ENCODE measurements around the gene KIF1B. TPM values are rescaled to one million over a fixed set of nuclear protein-coding genes. Genes with fewer than 3 reads are reported as not detected.

KIF1B gene, protein sequence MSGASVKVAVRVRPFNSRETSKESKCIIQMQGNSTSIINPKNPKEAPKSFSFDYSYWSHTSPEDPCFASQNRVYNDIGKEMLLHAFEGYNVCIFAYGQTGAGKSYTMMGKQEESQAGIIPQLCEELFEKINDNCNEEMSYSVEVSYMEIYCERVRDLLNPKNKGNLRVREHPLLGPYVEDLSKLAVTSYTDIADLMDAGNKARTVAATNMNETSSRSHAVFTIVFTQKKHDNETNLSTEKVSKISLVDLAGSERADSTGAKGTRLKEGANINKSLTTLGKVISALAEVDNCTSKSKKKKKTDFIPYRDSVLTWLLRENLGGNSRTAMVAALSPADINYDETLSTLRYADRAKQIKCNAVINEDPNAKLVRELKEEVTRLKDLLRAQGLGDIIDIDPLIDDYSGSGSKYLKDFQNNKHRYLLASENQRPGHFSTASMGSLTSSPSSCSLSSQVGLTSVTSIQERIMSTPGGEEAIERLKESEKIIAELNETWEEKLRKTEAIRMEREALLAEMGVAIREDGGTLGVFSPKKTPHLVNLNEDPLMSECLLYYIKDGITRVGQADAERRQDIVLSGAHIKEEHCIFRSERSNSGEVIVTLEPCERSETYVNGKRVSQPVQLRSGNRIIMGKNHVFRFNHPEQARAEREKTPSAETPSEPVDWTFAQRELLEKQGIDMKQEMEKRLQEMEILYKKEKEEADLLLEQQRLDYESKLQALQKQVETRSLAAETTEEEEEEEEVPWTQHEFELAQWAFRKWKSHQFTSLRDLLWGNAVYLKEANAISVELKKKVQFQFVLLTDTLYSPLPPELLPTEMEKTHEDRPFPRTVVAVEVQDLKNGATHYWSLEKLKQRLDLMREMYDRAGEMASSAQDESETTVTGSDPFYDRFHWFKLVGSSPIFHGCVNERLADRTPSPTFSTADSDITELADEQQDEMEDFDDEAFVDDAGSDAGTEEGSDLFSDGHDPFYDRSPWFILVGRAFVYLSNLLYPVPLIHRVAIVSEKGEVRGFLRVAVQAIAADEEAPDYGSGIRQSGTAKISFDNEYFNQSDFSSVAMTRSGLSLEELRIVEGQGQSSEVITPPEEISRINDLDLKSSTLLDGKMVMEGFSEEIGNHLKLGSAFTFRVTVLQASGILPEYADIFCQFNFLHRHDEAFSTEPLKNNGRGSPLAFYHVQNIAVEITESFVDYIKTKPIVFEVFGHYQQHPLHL (N-terminal part only)
- 24.9 and 35.8 TPM in 2 replicates for total RNA-seq

DNA sequence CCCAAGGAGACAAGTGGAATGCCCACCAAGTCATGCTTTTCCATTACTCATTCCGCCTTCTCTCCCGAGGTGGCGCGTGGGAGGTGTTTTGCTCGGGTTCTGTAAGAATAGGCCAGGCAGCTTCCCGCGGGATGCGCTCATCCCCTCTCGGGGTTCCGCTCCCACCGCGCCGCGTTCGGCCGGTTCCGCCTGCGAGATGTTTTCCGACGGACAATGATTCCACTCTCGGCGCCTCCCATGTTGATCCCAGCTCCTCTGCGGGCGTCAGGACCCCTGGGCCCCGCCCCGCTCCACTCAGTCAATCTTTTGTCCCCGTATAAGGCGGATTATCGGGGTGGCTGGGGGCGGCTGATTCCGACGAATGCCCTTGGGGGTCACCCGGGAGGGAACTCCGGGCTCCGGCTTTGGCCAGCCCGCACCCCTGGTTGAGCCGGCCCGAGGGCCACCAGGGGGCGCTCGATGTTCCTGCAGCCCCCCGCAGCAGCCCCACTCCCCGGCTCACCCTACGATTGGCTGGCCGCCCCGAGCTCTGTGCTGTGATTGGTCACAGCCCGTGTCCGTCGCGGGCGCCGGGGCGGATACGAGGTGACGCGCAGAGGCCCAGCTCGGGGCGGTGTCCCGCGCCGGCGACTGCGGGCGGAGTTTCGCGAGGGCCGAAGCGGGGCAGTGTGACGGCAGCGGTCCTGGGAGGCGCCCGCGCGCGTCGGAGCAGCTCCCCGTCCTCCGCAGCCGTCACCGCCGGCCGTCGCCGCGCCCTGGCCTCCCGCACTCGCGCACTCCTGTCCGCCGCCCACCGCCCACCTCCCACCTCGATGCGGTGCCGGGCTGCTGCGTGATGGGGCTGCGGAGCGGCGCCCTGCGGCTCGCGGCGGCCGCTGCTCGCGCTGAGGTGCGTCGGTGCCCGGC is at the start of gene KIF1B:
KIF1B (plus strand) TSS at position 666 of the 906 bp plus-strand sequence. CDS start 21,759 bp downstream, outside the sequence.

DNA sequence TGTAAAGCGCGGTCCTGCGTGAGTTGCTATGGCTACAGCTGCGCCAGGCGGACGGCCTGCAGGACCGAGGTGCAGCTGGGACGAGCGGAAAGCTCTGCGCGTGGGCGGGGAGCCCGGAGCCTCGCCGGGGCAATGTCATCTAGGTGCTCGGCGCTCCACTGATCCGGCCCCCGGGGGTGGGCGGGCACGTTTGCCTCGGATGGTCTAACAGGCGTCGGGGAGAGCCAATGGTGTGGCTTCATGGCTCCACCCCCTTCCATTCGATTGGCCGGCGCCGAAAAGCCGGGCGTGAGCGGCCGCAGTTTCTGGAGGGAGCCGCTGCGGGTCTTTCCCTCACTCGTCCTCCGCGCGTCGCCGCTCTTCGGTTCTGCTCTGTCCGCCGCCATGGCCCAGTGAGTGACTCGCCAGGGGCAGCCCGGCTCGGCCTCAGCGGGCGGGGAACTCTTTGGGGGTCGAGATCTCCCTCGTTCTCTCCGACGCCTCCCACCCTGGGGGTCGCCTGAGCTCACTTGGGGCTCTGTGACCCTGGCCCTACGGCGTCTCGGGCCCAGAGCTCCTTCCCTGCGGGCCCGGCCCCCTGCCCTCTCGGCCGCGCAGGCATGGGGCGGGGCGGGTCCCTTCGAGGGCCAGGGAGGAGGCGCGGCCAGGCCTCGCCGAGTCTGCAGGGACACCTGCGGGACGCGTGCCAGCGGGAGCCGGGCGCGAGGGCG is 188.5 kb downstream of the KIF1B start, which contains the start of gene PGD:
PGD (plus strand) TSS at position 331 of the 710 bp plus-strand sequence; CDS start at position 385, 54 bp downstream.

GRCh38 chr1:10430216-10431069 is 220.1 kb downstream of the KIF1B start, which contains the start of gene CENPS:
CENPS (plus strand) TSS chr1:10430433; CDS start chr1:10430518, 85 bp downstream.

Other genes starting within 250 kb of the KIF1B start
- 0.28 TPM in 1 of 2 replicates, not detected in the other for gene RBP7, start 213.3 kb upstream of the KIF1B start, total RNA-seq
- 19.6 and 21.0 TPM in 2 replicates for gene UBE4B, start 177.6 kb upstream of the KIF1B start, total RNA-seq
- 121 and 363 TPM in 2 replicates for gene PGD, start 188.5 kb downstream of the KIF1B start, total RNA-seq
- 7.5 and 13.2 TPM in 2 replicates for gene CENPS, start 219.9 kb downstream of the KIF1B start, total RNA-seq
- not detected in 2 replicates for gene CORT, start 239.5 kb downstream of the KIF1B start, total RNA-seq